HG02970 (cell line): ENCODE measurements around the gene SFT2D1.

Experiments used
- ATAC-seq: cut with Tn5 transposase; IDR thresholded peaks from one replicate; pipeline ENCODE4 v1.9.1; 2021; ENCODE audit warnings: mild to moderate bottlenecking, moderate library complexity, moderate number of reproducible peaks; ENCODE audit not compliant: unreplicated experiment, low FRiP score

Gene SFT2D1

DNA sequence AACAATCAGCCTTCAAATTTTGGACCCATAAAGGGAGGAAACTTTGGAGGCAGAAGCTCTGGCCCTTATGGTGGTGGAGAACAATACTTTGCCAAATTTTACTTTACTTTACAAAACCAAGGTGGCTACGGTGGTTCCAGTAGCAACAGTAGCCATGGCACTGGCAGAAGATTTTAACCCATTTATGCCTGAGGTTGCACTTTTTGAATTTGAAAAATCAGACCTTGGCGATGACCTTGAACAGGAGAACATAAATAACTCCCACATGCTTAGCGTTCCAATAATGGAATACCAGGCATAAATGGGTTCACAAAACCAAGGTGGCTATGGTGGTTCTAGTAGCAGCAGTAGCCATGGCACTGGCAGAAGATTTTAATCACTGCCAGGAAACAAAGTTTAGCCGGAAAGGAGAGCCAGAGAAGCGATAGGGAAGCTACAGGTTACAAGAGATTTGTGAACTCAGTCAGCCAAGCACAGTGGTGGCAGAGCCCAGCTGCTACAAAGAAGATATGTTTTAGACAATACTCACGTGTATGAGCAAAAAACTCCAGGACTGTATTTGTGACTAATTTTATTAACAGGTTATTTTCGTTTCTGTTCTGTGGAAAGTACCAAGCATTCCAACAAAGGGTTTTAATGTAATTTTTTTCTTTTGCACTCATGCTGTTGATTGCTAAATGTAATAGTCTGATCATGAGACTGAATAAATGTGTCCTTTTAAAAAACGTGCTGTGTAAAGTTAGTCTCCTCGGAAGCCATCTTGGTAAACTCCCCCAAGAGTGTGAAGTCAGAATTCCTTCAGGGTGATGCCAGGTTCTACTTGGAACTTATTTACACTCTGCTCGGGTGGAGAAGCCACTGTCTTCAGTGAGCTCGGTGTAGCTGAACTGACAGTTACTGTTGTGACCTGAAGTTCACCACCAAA, 6.7 kb downstream of the SFT2D1 start:
- no peak for ATAC-seq

DNA sequence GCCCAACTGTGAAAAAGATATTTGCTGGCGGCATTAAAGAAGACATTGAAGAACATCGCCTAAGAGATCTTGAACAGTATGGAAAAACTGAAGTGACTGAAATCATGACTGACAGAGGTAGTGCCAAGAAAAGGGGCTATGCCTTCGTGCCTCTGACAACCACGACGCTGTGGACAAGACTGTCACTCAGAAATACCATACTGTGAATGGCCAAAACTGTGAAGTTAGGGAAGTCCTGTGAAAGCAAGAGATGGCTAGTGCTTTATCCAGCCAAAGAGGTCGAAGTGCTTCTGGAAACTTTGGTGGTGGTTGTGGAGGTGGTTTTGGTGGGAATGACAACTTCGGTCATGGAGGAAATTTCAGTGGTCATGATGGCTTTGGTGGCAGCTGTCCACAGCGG, 7.5 kb downstream of the SFT2D1 start:
- ATAC-seq, result no peak

DNA sequence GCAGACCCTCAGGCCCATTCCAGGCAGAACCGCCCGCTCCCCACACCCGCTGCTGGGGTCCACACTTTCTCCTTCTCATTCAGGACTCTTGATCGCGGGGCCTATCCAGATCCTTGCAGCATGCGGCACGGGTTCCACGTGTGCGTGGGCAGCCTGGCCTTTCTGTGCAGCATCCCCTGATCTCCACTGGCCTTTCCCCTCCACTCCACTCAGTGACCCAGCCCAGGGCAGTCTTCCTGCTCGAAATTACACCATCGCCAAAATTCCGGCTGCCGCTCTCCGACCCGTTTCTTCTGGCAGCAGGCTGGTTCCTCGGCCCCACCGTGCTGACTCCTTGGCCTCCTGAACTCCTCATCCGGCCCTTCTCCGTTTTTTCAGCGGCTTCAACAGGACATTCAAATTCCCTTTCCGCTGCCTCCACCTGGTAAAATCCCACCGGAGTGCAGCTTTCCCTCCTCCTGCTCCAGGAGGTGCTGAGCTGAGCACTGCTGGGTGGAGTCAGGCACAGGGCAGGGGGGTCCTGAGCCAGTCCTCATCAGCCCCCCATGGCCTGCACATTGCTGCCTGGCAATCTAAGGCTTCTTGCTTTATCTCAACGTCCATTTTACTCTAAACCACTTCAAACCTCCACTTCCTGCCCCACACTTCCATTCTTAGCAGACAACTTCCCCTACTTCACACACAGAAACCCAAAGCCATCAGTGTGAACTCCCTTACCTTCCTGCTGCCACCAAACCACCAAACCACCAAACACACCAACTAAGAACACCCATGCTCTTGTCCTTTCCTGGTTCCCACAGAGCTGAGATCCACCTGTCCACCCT, 9.0 kb downstream of the SFT2D1 start:
- no peak for ATAC-seq

- ATAC-seq, result no peak
Observed at GRCh38 chr6:166331503-166332415, 10.6 kb downstream of the SFT2D1 start.

DNA sequence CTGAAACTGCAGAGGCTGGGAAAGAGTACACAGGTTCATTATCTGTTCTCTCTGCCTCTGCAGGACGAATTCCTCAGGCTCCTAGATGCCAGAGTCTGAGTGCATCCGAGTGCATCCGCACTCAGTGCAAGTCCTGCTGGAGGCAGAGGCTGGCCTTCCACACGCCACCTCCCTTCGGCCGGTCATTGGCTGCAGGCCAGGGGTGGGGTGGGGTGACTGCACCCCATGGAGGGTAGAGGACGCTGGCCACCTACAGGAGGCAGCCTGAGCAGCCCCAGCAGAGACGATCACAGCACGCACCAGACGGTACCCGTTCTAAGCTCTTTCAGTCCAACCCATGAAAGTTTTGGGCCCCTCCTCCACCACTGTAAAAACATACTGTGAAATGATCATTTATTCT, 11.7 kb downstream of the SFT2D1 start:
- no peak for ATAC-seq

DNA sequence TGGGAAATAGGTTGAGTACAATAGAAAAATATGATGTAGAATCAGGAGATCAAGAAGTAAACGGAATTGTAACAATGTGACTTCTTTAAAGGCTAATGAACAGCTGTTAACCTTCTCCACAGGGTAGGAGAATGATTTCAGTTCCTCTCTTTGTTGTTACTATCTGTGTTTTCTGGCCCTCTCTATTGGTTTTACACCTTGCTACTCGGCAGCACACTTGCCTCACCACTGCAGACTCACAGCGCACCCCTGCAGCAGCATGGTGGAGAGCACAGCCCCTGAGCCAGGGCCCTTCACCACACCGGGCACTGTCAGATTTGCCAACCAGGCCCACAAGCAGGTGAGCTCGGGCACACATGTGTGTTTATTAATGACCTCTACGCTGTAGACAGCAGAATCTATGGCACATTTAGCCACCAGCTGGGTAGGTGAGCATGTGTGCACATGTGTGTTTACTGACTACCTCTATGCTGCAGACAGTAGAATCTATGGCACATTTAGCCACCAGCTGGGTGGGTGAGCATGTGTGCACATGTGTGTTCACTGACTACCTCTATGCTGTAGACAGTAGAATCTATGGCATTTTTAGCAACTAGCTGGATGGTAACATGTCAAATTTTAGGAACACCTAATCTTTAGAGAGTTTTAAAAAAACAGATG, 16.8 kb downstream of the SFT2D1 start:
- no peak for ATAC-seq

- no peak for ATAC-seq
Observed at GRCh38 chr6:166323395-166323794, 18.9 kb downstream of the SFT2D1 start.

GRCh38 chr6:166318649-166319600, 23.4 kb downstream of the SFT2D1 start:
- no peak for ATAC-seq

DNA sequence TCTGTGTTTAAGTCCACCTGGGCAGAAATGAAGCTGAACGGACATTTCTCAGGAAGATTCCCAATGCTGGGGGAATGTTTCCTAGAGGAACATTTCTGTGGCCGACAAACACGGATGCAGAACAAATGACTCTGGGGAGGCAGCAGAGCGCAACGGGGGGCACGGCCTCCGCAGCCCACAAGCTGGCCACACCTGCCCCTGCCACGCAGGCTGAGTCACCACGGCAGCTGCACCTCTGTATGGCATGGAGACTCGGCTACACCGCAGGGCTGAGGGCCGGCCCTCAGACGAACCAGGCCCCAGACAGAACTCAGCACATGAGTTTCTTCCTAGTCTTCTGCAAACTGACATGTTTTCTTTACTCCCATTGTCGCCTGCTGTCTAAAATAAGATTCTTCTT, 24.1 kb downstream of the SFT2D1 start:
- no peak for ATAC-seq

DNA sequence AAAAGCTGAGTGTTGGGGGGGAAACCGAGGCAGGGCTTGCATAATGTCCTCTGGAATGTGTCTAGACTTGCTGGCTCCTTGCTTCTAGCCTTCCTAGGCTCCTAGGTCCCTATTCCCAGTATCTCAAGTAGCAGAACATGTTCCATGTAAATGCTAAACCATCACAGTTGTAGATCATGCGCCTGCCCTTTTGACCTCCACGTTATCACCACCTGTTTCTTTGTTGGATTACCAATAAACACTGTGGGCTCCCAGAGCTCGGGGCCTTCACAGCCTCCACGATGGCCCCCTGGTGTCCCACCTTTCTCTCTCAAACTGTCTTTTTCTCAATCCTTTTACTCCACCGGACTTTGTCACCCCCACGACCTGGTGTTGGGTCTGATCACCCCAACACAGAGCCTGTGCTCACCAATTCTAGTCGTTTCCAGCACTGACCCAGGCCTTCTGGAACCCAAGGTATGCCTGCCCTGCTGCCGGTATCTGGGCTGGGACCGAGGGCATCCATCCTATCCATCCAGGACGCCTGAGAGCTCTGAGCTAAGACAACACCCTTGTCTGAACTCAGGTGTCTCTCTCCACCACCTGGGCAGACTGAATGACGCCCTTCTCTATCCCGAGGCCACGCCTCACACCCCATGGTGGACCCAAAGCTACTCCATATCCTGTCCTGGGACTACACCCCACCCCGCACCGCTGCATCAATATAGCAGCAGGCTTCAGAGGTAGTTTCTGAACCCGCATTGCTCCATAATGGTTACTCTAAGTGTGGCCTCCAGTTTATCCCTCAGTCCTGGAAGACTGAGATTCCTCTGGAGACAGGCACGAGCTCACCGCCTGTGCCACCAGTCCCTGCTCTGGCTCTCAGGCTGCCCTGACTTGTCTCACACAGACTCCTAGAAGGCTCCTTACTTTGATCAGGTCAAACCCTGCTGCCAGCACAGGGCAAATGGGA, 24.8 kb downstream of the SFT2D1 start:
- no peak for ATAC-seq

- ATAC-seq, result no peak
Observed at GRCh38 chr6:166315436-166315835, 26.9 kb downstream of the SFT2D1 start.

- ATAC-seq, result no peak
Observed at GRCh38 chr6:166314454-166314853, 27.9 kb downstream of the SFT2D1 start.

DNA sequence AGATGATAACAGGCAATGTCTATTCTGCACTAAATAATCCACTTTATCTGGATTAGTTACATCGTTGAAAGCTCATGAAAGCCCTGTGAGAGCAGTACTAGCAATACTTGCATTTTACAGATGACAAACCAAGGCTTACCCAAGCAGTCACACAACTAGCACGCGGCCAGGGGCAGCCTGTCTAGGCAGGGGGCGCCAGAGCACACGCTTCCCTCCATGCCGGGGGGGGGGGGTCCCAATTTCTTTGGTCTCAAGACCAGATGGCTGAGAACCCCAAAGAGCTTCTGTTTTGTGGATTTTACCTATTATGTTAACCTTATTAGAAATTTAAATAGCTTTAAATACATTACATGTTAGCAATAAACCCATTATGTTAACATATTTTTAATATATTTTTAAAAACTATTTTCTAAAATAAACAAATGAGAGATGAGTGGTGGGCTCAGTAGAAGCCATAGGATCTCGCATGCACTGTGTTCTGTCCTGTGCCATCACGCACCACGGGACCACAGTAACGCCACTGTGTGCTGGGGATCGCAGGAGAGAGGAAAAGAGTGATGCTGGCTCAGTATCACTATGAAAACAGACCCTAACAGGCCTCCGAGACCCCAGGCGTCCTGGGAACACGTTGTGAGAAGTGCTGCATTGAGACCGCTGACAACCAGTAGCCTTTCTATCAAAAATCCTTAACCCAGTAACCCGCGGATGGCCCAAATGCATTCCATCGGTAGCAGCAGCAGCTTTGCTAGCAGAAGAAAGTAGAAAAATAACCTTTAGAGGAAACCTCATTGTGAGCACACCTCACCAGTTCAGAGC, 28.9 kb downstream of the SFT2D1 start:
- ATAC-seq, result no peak

GRCh38 chr6:166312832-166313231, 29.5 kb downstream of the SFT2D1 start:
- no peak for ATAC-seq

DNA sequence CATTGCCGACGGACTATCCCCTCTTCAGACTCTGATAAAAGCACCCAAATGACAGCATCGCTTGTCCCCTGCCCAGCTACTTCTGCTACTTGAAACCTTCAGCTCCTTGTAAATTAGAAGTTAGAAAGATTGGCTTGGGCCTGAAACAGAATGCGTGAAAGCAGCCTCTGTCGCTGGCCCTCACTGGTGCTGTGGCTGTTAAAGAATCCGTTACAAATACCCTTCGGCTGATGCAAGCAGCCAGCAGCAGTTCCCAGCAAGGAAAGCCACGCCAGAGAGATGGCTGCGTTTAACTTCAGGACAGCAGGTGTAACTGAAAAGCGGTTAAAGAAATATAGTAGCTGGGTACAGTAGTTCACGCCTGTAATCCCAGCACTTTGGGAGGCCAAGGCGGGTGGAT, 31.7 kb downstream of the SFT2D1 start:
- no peak for ATAC-seq

DNA sequence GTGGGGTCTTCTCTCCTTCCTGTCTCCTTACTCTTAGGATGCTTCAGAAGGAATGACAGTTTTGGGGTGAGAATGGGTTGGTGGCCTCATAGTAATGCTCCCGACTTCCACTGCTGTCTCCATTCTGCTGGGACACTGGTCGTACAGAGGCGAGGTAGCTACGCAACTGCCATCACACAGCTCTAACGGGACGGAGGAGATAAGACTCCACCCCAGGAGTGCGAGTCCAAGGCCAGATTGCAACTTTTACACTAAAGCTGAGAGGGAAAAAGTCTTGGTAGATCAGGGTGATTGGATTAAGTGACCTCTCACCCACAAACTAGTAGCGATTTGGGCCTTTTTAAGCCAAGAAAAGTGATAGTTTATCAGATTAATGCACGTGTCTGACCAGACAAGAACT, 32.4 kb downstream of the SFT2D1 start:
- no peak for ATAC-seq
